ENCODE results near the gene MPV17. TPM values are rescaled to one million over a fixed set of nuclear protein-coding genes. Genes with fewer than 3 reads are reported as not detected.
A peak's percentile ranks its signal among the peaks of the same experiment; 100 is the strongest.

Gene MPV17
- total RNA-seq, 6 experiments from 2014 or later: 72.5 to 89.8 (median 83.5) TPM

GRCh38 chr2:27264253-27264752 is 58.6 kb downstream of the MPV17 start:
- Mint-ChIP-seq H3K36me3 (ENCODE audit: low read depth) (no peaks in the 10 kb centered on the region), H3K27me3 (ENCODE audit: insufficient read depth) (peaks cover 38% of the 10 kb centered on the region), H3K9me3 (no peaks in the 10 kb centered on the region), H3K27ac (no peak overlapping the region), H3K4me3 (peak overlapping the region; percentile 31; the same call in 1 of the 2 replicates), H3K4me1 (ENCODE audit: low read depth) (peaks cover 14% of the 10 kb centered on the region)
- no peak for TF ChIP-seq CTCF (IDR thresholded peaks at IDR 0.05)
- DNase-seq: no peak

GRCh38 chr2:27263287-27264252 is 59.3 kb downstream of the MPV17 start:
- H3K4me1 Mint-ChIP-seq (ENCODE audit: low read depth): peaks cover 14% of the 10 kb centered on the region
- TF ChIP-seq CTCF (IDR thresholded peaks at IDR 0.05): no peak
- no peak overlapping the region for H3K27ac Mint-ChIP-seq
- no peaks in the 10 kb centered on the region for H3K36me3 Mint-ChIP-seq (ENCODE audit: low read depth)
- peak overlapping the region; percentile 31; the same call in 1 of the 2 replicates for H3K4me3 Mint-ChIP-seq
- no peak for DNase-seq
- peaks cover 44% of the 10 kb centered on the region for H3K27me3 Mint-ChIP-seq (ENCODE audit: insufficient read depth)
- H3K9me3 Mint-ChIP-seq: no peaks in the 10 kb centered on the region

DNA sequence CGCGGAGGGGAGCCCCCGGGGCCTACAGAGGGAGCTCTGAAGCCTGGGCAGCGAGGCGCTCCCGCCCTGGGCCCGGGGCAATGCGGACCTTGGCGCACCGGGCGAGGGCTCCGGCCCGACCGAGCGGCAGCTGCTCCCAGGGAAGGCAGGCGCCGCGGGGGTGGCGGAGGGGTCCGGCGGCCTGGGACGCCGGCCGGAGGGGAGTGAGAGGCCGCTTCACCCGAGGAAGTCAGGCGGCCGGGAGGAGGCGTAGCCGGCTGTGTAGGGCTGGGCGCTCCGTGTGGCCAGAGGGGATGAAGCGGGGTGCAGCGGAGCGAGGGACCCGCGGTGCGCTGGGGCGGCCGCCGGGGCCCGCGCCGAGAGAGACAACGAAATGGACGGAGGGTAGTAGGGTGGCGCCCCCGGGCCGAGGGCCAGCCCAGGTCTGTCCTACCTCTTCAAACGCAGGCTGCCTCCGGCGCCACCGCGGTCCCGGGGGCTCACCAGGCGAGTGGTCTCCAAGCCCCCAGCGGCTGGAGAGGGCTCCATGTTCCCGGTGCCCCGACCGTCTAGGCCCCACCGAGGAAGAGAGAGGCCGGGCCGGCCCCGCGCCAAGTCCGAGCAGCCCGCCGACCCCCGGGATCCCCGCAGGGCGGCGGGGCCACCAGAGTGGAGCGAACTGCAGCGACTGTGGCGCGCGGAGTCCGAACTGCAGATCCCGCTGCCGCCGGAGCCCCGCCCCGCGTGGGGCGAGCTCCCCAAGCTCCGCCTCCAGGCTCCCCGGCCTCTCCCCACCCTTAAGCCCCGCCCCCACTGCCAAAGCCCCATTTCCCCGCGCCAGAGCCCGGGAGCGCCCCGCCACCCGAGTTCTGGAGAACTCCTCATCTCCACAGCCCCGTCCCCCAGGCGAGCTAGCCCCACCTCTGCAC is 60.3 kb downstream of the MPV17 start, which contains the start of gene SLC30A3:
SLC30A3 (minus strand) TSS at position 669 of the 908 bp plus-strand sequence; CDS start at position 528, 141 bp downstream.
- peaks cover 50% of the 10 kb centered on the region for H3K27me3 Mint-ChIP-seq (ENCODE audit: insufficient read depth)
- H3K36me3 Mint-ChIP-seq (ENCODE audit: low read depth): no peaks in the 10 kb centered on the region
- peaks cover 14% of the 10 kb centered on the region for H3K4me1 Mint-ChIP-seq (ENCODE audit: low read depth)
- TF ChIP-seq CTCF (IDR thresholded peaks at IDR 0.05): no peak
- no peak within 1 kb of the TSS for H3K27ac Mint-ChIP-seq
- H3K9me3 Mint-ChIP-seq: no peaks in the 10 kb centered on the region
- DNase-seq: no peak
- H3K4me3 Mint-ChIP-seq: peak within 1 kb of the TSS; percentile 31; the same call in 1 of the 2 replicates

GRCh38 chr2:27261926-27262298 is 61.0 kb downstream of the MPV17 start:
- no peaks in the 10 kb centered on the region for H3K9me3 Mint-ChIP-seq
- H3K27me3 Mint-ChIP-seq (ENCODE audit: insufficient read depth): peaks cover 52% of the 10 kb centered on the region
- H3K4me1 Mint-ChIP-seq (ENCODE audit: low read depth): peaks cover 14% of the 10 kb centered on the region
- no peaks in the 10 kb centered on the region for H3K36me3 Mint-ChIP-seq (ENCODE audit: low read depth)
- no peak for TF ChIP-seq CTCF (IDR thresholded peaks at IDR 0.05)
- no peak overlapping the region for H3K4me3 Mint-ChIP-seq
- H3K27ac Mint-ChIP-seq: no peak overlapping the region
- DNase-seq: no peak

DNA sequence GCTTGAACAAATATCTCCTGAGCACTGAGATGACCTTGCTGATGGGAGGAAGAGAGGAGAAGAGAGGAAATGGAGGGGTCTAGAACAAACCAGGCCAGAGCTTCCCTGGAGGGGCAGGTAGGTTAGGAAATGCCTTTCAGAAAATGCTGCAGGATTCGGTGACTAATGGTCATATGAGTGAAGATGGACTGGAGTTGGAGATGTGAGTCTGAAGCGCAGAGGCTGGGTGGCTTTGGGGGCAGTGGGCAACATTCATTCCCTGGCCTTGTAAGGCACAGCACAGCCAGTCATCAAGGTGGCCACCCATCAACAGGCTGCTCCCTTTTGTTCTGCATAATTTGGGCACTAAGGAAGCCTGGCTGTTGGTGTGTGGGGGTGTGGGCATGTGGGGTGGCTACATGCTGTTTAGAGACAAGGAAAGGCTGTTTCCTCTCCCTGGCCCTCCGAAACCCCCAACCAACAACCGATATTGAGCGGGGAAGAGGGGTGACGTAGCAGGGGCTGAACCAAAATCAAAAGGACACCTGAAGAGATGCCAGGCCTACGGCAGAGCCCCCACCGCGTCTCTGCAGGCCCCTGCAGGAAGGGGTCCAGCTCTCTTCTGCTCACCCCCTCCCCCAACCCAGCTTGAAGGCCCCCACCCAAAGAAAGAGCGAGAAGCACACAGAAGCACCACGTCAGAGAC is 61.5 kb downstream of the MPV17 start:
- H3K27ac Mint-ChIP-seq: no peak overlapping the region
- peaks cover 57% of the 10 kb centered on the region for H3K27me3 Mint-ChIP-seq (ENCODE audit: insufficient read depth)
- H3K36me3 Mint-ChIP-seq (ENCODE audit: low read depth): no peaks in the 10 kb centered on the region
- TF ChIP-seq CTCF (IDR thresholded peaks at IDR 0.05): no peak
- no peak overlapping the region for H3K4me3 Mint-ChIP-seq
- no peaks in the 10 kb centered on the region for H3K9me3 Mint-ChIP-seq
- peaks cover 14% of the 10 kb centered on the region for H3K4me1 Mint-ChIP-seq (ENCODE audit: low read depth)
- DNase-seq: no peak
